ENCODE measurements around the gene MRPL19.

GRCh38 chr2:75645643-75646042, 940 bp upstream of the MRPL19 start:
- TF ChIP-seq, protein P1, sequence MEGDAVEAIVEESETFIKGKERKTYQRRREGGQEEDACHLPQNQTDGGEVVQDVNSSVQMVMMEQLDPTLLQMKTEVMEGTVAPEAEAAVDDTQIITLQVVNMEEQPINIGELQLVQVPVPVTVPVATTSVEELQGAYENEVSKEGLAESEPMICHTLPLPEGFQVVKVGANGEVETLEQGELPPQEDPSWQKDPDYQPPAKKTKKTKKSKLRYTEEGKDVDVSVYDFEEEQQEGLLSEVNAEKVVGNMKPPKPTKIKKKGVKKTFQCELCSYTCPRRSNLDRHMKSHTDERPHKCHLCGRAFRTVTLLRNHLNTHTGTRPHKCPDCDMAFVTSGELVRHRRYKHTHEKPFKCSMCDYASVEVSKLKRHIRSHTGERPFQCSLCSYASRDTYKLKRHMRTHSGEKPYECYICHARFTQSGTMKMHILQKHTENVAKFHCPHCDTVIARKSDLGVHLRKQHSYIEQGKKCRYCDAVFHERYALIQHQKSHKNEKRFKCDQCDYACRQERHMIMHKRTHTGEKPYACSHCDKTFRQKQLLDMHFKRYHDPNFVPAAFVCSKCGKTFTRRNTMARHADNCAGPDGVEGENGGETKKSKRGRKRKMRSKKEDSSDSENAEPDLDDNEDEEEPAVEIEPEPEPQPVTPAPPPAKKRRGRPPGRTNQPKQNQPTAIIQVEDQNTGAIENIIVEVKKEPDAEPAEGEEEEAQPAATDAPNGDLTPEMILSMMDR (IDR thresholded peaks at IDR 0.05), result no peak
- TF ChIP-seq POLR2A (IDR thresholded peaks at IDR 0.05), result no peak

All from lower leg skin (tissue), 3 donors.